Mesenchymal stem cell (in vitro differentiated cells and primary cell): ENCODE results near the gene STK26.
"Not testable (repeated sequence)": the region's sequence is repeated elsewhere in the genome, so short reads cannot be mapped to it uniquely, and the experiment has no call there.

Experiments used
- DNase-seq: peaks from one replicate; pipeline ENCODE4 v3.0.0-alpha.2; 2013
- H2AFZ ChIP-seq: one replicate; pipeline ENCODE4 v1.6.1; 2013; ENCODE audit warnings: low read depth, mild to moderate bottlenecking, control low read depth, inconsistent platforms, low read length, moderate library complexity
- H2AK5ac ChIP-seq: 2 replicates; pipeline ENCODE4 v1.6.1; 2013; ENCODE audit warnings: low read length, moderate library complexity, mild to moderate bottlenecking, inconsistent platforms; ENCODE audit not compliant: severe bottlenecking
- H2BK120ac ChIP-seq: one replicate; pipeline ENCODE4 v1.6.1; 2013; ENCODE audit warnings: low read depth, mild to moderate bottlenecking, inconsistent platforms, low read length, moderate library complexity
- H2BK12ac ChIP-seq, 2 experiments: one replicate each; pipeline ENCODE4 v1.6.1; 2013; ENCODE audit warnings: inconsistent platforms in 2 of 2, low read length in 2 of 2, mild to moderate bottlenecking in 2 of 2, moderate library complexity in 2 of 2, control low read depth in 1 of 2
- H2BK15ac ChIP-seq: one replicate; pipeline ENCODE4 v1.6.1; 2013; ENCODE audit warnings: mild to moderate bottlenecking, low read depth, inconsistent platforms; ENCODE audit not compliant: poor library complexity, severe bottlenecking
- H2BK5ac ChIP-seq: 2 replicates; pipeline ENCODE4 v1.6.1; 2013; ENCODE audit warnings: low read depth, mild to moderate bottlenecking, low read length, control low read depth, inconsistent platforms; ENCODE audit not compliant: poor library complexity, severe bottlenecking
- H3K14ac ChIP-seq, 2 experiments: one replicate each; pipeline ENCODE4 v1.6.1; 2013; ENCODE audit warnings: inconsistent platforms in 2 of 2, low read length in 2 of 2, control low read depth in 1 of 2, mild to moderate bottlenecking in 1 of 2, moderate library complexity in 1 of 2
- H3K18ac ChIP-seq, 2 experiments: one replicate each; pipeline ENCODE4 v1.6.1; 2013; ENCODE audit warnings: inconsistent platforms in 2 of 2, low read length in 2 of 2, control low read depth in 1 of 2, low read depth in 1 of 2, mild to moderate bottlenecking in 1 of 2
- H3K23ac ChIP-seq, 2 experiments: one replicate each; pipeline ENCODE4 v1.6.1; 2013; ENCODE audit warnings: inconsistent platforms in 2 of 2, low read length in 2 of 2, mild to moderate bottlenecking in 2 of 2, moderate library complexity in 2 of 2, control low read depth in 1 of 2
- H3K27ac ChIP-seq: 2 replicates; pipeline ENCODE4 v1.5.1; 2013; ENCODE audit warnings: mild to moderate bottlenecking, moderate library complexity, low read length, control low read depth, inconsistent platforms; ENCODE audit not compliant: poor library complexity, severe bottlenecking
- H3K27me3 ChIP-seq, 2 experiments: 2 replicates each; pipeline versions ENCODE4 v1.6.1 to v1.7.0; 2013; ENCODE audit warnings: low read length in 2 of 2, mild to moderate bottlenecking in 2 of 2, moderate library complexity in 2 of 2, control low read depth in 1 of 2, inconsistent platforms in 1 of 2; ENCODE audit not compliant: control insufficient read depth in 1 of 2, insufficient read depth in 1 of 2
- H3K36me3 ChIP-seq, 2 experiments: 2 replicates each; pipeline versions ENCODE4 v1.6.1 to v1.7.0; 2013; ENCODE audit warnings: low read length in 2 of 2, control low read depth in 1 of 2, inconsistent platforms in 1 of 2, low read depth in 1 of 2, mild to moderate bottlenecking in 1 of 2; ENCODE audit not compliant: insufficient read depth in 2 of 2, control insufficient read depth in 1 of 2
- H3K4ac ChIP-seq, 2 experiments: one replicate each; pipeline ENCODE4 v1.6.1; 2013; ENCODE audit warnings: inconsistent platforms in 2 of 2, low read length in 2 of 2, mild to moderate bottlenecking in 2 of 2, moderate library complexity in 2 of 2, control low read depth in 1 of 2, low read depth in 1 of 2
- H3K4me1 ChIP-seq: 2 replicates; pipeline ENCODE4 v1.6.1; 2013; ENCODE audit warnings: low read depth, low read length, control low read depth; ENCODE audit not compliant: control insufficient read depth, insufficient read depth
- H3K4me2 ChIP-seq: 2 replicates; pipeline ENCODE4 v1.6.1; 2013; ENCODE audit warnings: low read length, mild to moderate bottlenecking, inconsistent platforms; ENCODE audit not compliant: poor library complexity, severe bottlenecking
- H3K4me3 ChIP-seq, 2 experiments: 2 replicates each; pipeline versions ENCODE4 v1.5.1 to v1.7.0; 2013; ENCODE audit warnings: low read length in 2 of 2, mild to moderate bottlenecking in 2 of 2, control low read depth in 1 of 2, low read depth in 1 of 2; ENCODE audit not compliant: insufficient read depth in 1 of 2
- H3K79me1 ChIP-seq: replicated peaks from 2 replicates; pipeline ENCODE4 v1.6.1; 2013; ENCODE audit warnings: mild to moderate bottlenecking, control low read depth, low read length, inconsistent platforms; ENCODE audit not compliant: poor library complexity, severe bottlenecking
- H3K9ac ChIP-seq: 2 replicates; pipeline ENCODE4 v1.7.0; 2013; ENCODE audit warnings: mild to moderate bottlenecking, low read length, moderate library complexity
- H3K9me3 ChIP-seq: 2 replicates; pipeline ENCODE4 v1.7.0; 2013; ENCODE audit warnings: mild to moderate bottlenecking, low read length; ENCODE audit not compliant: control insufficient read depth
- H4K8ac ChIP-seq: one replicate; pipeline ENCODE4 v1.6.1; 2013; ENCODE audit warnings: inconsistent platforms, mild to moderate bottlenecking, low read length, moderate library complexity
- H4K91ac ChIP-seq: one replicate; pipeline ENCODE4 v1.6.1; 2013; ENCODE audit warnings: mild to moderate bottlenecking, low read length, inconsistent platforms
- WGBS: methylation state at CpG from one replicate; pipeline ENCODE4 v1.1.7; 2013; ENCODE audit warnings: mixed read lengths; 5-methylcytosine and 5-hydroxymethylcytosine counted together

STK26 gene

DNA sequence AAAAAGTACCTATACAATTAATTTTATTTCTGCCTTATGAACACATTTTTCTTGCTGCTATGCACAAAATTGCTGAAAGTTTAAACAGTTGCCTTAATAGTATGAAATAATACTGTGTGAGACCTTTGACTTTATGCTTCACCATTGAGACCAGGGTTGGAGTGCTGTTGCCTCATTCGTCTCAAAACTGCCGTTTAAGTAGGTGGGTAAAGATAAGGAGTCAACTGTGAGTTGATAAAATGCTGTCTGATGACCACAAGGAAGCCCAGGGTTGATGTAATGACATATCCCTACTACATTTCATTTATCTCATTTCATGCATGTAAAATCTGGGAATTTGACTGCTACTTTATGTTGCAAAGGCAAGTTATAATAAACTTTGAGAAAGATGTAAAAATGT lies 23.4 kb downstream of the STK26 start:
- Histone ChIP-seq H2BK5ac (no peak overlapping the region), H3K4me1 (no peaks in the 10 kb centered on the region), H3K4me2 (no peak overlapping the region), H4K8ac (no peak overlapping the region), H2AK5ac (no peak overlapping the region), H3K9me3 (no peaks in the 10 kb centered on the region), H3K14ac (no peak overlapping the region), H3K79me1 (no peaks in the 10 kb centered on the region), H3K27me3 (peaks cover 0 to 3% of the 10 kb centered on the region in 2 experiments), H3K23ac (no peak overlapping the region), H3K27ac (no peak overlapping the region), H2BK15ac (no peak overlapping the region), H3K9ac (no peak overlapping the region), H2BK120ac (no peak overlapping the region), H2AFZ (no peak overlapping the region), H3K4ac (no peak overlapping the region), H3K36me3 (no peaks in the 10 kb centered on the region), H3K18ac (no peak overlapping the region), H3K4me3 (no peak overlapping the region), H4K91ac (no peak overlapping the region), H2BK12ac (no peak overlapping the region)
- DNase-seq: no peak
- no CpG with 5 or more reads among the region's 2 CpGs for WGBS

DNA sequence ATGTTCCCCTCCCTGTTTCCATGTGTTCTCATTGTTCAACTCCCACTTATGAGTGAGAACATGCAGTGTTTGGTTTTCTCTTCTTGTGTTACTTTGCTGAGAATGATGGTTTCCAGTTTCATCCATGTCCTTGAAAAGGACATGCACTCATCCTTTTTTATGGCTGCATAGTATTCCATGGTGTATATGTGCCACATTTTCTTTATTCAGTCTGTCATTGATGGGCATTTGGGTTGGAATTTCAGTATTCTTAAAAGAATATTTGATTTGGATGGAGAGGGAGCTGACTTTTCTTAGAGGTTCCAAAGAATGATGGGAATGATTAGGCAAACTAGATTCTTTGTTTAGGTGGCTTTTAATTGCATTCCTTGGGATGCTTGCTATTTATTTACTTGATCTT lies 28.7 kb downstream of the STK26 start:
- H3K14ac ChIP-seq, H3K9ac ChIP-seq, H2BK12ac ChIP-seq, H3K27ac ChIP-seq, H2BK120ac ChIP-seq, H3K36me3 ChIP-seq, H3K4me2 ChIP-seq, H3K4ac ChIP-seq, H4K8ac ChIP-seq, H3K4me1 ChIP-seq, H2AK5ac ChIP-seq, DNase-seq, H3K23ac ChIP-seq, H2BK5ac ChIP-seq, H3K18ac ChIP-seq, H2BK15ac ChIP-seq, H2AFZ ChIP-seq, H3K4me3 ChIP-seq, H3K9me3 ChIP-seq, H4K91ac ChIP-seq, H3K79me1 ChIP-seq: not testable (repeated sequence)
- peaks cover 0 to 13% of the 10 kb centered on the region in 2 experiments for H3K27me3 ChIP-seq

DNA sequence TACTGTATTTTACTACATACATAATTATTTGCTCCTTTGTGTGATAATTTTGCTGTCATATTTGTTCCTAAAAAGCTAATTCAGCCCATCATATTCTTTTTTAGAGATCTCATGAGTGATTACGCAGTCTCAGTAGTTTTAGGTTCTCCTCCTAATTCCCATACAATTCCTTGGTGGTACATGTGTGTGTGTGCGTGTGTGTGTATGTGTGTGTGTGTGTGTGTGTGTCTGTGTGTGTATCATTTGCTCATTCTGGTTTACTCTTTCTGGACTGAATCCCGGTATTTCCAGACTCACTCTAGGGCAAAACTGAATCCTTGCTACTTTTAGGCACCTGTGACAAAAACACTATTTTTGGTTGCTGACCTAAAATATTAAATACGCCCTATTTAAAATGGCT lies 34.9 kb downstream of the STK26 start:
- Histone ChIP-seq H2BK15ac (no peak overlapping the region), H3K23ac (no peak overlapping the region), H3K9me3 (no peaks in the 10 kb centered on the region), H2BK12ac (no peak overlapping the region), H4K91ac (no peak overlapping the region), H3K4me1 (no peaks in the 10 kb centered on the region), H2BK120ac (no peak overlapping the region), H3K18ac (no peak overlapping the region), H3K36me3 (no peaks in the 10 kb centered on the region), H3K27ac (no peak overlapping the region), H3K79me1 (no peaks in the 10 kb centered on the region), H2BK5ac (no peak overlapping the region), H3K4me2 (no peak overlapping the region), H2AK5ac (no peak overlapping the region), H3K27me3 (peaks cover 0 to 37% of the 10 kb centered on the region in 2 experiments), H3K14ac (no peak overlapping the region), H2AFZ (no peak overlapping the region), H4K8ac (no peak overlapping the region), H3K9ac (no peak overlapping the region), H3K4ac (no peak overlapping the region), H3K4me3 (no peak overlapping the region)
- DNase-seq: no peak
- no CpG with 5 or more reads among the region's 4 CpGs for WGBS

DNA sequence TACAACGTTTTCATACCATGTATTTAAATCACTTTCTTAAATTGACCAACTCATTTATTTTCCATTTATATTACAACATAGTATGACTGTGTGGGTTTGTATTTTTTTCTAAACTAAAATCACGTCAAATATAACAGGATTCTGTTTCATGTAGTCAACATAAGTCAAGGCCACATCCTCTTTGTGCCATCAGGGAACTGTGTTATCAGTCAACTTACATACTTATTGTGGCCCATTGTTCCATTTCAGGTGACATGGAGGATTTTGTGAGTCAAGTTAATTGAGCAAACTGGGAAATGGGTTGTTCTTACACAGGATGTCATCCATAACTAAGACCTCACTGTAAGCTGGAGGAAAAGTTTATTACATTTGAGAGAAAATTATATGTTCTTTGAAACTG lies 35.9 kb downstream of the STK26 start:
- no peaks in the 10 kb centered on the region for H3K9me3 ChIP-seq
- H3K18ac ChIP-seq: no peak overlapping the region
- no peak overlapping the region for H3K23ac ChIP-seq
- H2AK5ac ChIP-seq: no peak overlapping the region
- no peak overlapping the region for H3K4ac ChIP-seq
- peaks cover 0 to 33% of the 10 kb centered on the region in 2 experiments for H3K27me3 ChIP-seq
- 100% methylated on average over 1 of the region's 2 CpGs for WGBS
- no peaks in the 10 kb centered on the region for H3K79me1 ChIP-seq
- no peak overlapping the region for H4K8ac ChIP-seq
- no peak overlapping the region for H2BK12ac ChIP-seq
- no peak overlapping the region for H2BK5ac ChIP-seq
- no peak overlapping the region for H3K9ac ChIP-seq
- no peak for DNase-seq
- H3K4me1 ChIP-seq: no peaks in the 10 kb centered on the region
- no peak overlapping the region for H3K27ac ChIP-seq
- no peak overlapping the region for H4K91ac ChIP-seq
- no peak overlapping the region for H3K4me2 ChIP-seq
- H2AFZ ChIP-seq: no peak overlapping the region
- H3K4me3 ChIP-seq: no peak overlapping the region
- H2BK120ac ChIP-seq: no peak overlapping the region
- H2BK15ac ChIP-seq: no peak overlapping the region
- H3K36me3 ChIP-seq: no peaks in the 10 kb centered on the region
- no peak overlapping the region for H3K14ac ChIP-seq
